Measurements from ENCODE around the gene UBE2L3.

UBE2L3 gene

GRCh38 chr22:21659864-21660525 is 92.5 kb downstream of the UBE2L3 start:
- Histone ChIP-seq H3K36me3 (ENCODE audit: control insufficient read depth in 2 of 2, insufficient read depth in 1 of 2, low read length in 2 of 2) (peaks cover 0 to under 1% of the 10 kb centered on the region in 2 experiments; a peak in 2 of 3 replicates), H3K27ac (ENCODE audit: extremely low read depth, low read depth, low read length) (no peak overlapping the region), H3K4me1 (ENCODE audit: control insufficient read depth, insufficient read depth, low read length) (no peaks in the 10 kb centered on the region), H3K4me3 (ENCODE audit: low read depth, low read length) (no peak overlapping the region), H3K9me3 (ENCODE audit: control insufficient read depth, insufficient read depth, low read depth, low read length) (no peaks in the 10 kb centered on the region)
- POLR2A ChIA-PET = no interaction called here
- CTCF ChIA-PET = interaction anchor here (0.5 to 1.9 kb wide), 6 partner anchors 13 to 542 kb away, joined by 3 to 8 read pairs (median 4); partner anchors contain the start of gene SDF2L1
- peak; percentile 58; the same call in 1 of the 2 replicates for TF ChIP-seq ZNF629 (tag by site-specific recombination; IDR thresholded peaks at IDR 0.05)
- TF ChIP-seq ZBTB21 (tag by site-specific recombination; IDR thresholded peaks at IDR 0.05) = peak; percentile 27; the same call in 1 of the 2 replicates
- TF ChIP-seq ZNF776 (tag by site-specific recombination; IDR thresholded peaks at IDR 0.05; ENCODE audit: borderline replicate concordance) = no peak

GRCh38 chr22:21660904-21661303 is 93.4 kb downstream of the UBE2L3 start:
- no peaks in the 10 kb centered on the region for H3K36me3 ChIP-seq (ENCODE audit: control insufficient read depth in 2 of 2, insufficient read depth in 1 of 2, low read length in 2 of 2)
- TF ChIP-seq ZNF514 (tag by site-specific recombination; IDR thresholded peaks at IDR 0.05) (no peak), ZBTB49 (tag by site-specific recombination; IDR thresholded peaks at IDR 0.05; ENCODE audit: low read depth) (no peak), PRDM2 (tag by site-specific recombination; IDR thresholded peaks at IDR 0.05; ENCODE audit: borderline replicate concordance) (no peak), ELK4 (IDR thresholded peaks at IDR 0.05; ENCODE audit: borderline replicate concordance, low read depth, low read length) (no peak), PRDM10 (tag by site-specific recombination; IDR thresholded peaks at IDR 0.05) (no peak)
- no peaks in the 10 kb centered on the region for H3K9me3 ChIP-seq (ENCODE audit: control insufficient read depth, insufficient read depth, low read depth, low read length)
- no peak overlapping the region for H3K4me3 ChIP-seq (ENCODE audit: low read depth, low read length)
- POLR2A ChIA-PET = no interaction called here
- H3K4me1 ChIP-seq (ENCODE audit: control insufficient read depth, insufficient read depth, low read length) = no peaks in the 10 kb centered on the region
- H3K27ac ChIP-seq (ENCODE audit: extremely low read depth, low read depth, low read length) = no peak overlapping the region
- CTCF ChIA-PET = interaction anchor here (1.9 kb wide), 1 partner anchor 14 kb away, joined by 6 read pairs; no protein-coding TSS in a partner anchor

Data from HEK293 (cell line).